NCI-H2107 treated with DMSO at 0.1 percent for 48 hours (cell line): Measurements from ENCODE around the gene AMER3.
A peak's percentile ranks its signal among the peaks of the same experiment; 100 is the strongest.
"Not testable (repeated sequence)": the region's sequence is repeated elsewhere in the genome, so short reads cannot be mapped to it uniquely, and the experiment has no call there.

Experiments
- DNase-seq: peaks from one replicate; lab custom pipeline; 2025; ENCODE audit not compliant: unreplicated experiment; lab: John Stamatoyannopoulos, UW

AMER3 gene

GRCh38 chr2:130755256-130756052, at the start of gene AMER3:
Gene AMER3, plus strand, starts transcription at chr2:130755540. Its CDS starts 6,533 bp downstream, at chr2:130762073.
- peak; percentile 10 for DNase-seq

GRCh38 chr2:130714795-130715194, 40.5 kb upstream of the AMER3 start:
- not testable (repeated sequence) for DNase-seq

GRCh38 chr2:130720036-130720435, 35.3 kb upstream of the AMER3 start:
- DNase-seq, result no peak

- no peak for DNase-seq
Observed at GRCh38 chr2:130720528-130720927, 34.8 kb upstream of the AMER3 start.

- DNase-seq, result no peak
Observed at GRCh38 chr2:130724455-130724854, 30.9 kb upstream of the AMER3 start.

GRCh38 chr2:130726614-130727180, 28.6 kb upstream of the AMER3 start:
- peak; percentile 5 for DNase-seq

GRCh38 chr2:130727286-130727924, 27.9 kb upstream of the AMER3 start:
- DNase-seq, result peak; percentile 76

- peak; percentile 14 for DNase-seq
Observed at GRCh38 chr2:130728007-130728454, 27.3 kb upstream of the AMER3 start.

- peak; percentile 90 for DNase-seq
Observed at GRCh38 chr2:130728549-130729316, 26.6 kb upstream of the AMER3 start, which contains the start of gene GPR148. Gene GPR148, plus strand, starts transcription at chr2:130729070. Its CDS starts 82 bp downstream, at chr2:130729152.

GRCh38 chr2:130729322-130730299, 25.7 kb upstream of the AMER3 start:
- DNase-seq, result peak; percentile 87

- not testable (repeated sequence) for DNase-seq
Observed at GRCh38 chr2:130732257-130732656, 23.1 kb upstream of the AMER3 start.

GRCh38 chr2:130735200-130735599, 20.1 kb upstream of the AMER3 start:
- no peak for DNase-seq

GRCh38 chr2:130736487-130736886, 18.9 kb upstream of the AMER3 start:
- DNase-seq, result no peak

- DNase-seq, result no peak
Observed at GRCh38 chr2:130737592-130737991, 17.7 kb upstream of the AMER3 start.

- DNase-seq, result no peak
Observed at GRCh38 chr2:130740671-130741070, 14.7 kb upstream of the AMER3 start.

GRCh38 chr2:130743278-130743677, 12.1 kb upstream of the AMER3 start:
- DNase-seq, result no peak

GRCh38 chr2:130744287-130745117, 10.8 kb upstream of the AMER3 start:
- no peak for DNase-seq

- no peak for DNase-seq
Observed at GRCh38 chr2:130749078-130749477, 6.3 kb upstream of the AMER3 start.

GRCh38 chr2:130749641-130750040, 5.7 kb upstream of the AMER3 start:
- no peak for DNase-seq
